Kidney epithelial cell (primary cell): ENCODE data around the gene NR3C2. TPM values are rescaled to one million over a fixed set of nuclear protein-coding genes. Genes with fewer than 3 reads are reported as not detected.

Source experiments
- DNase-seq: peaks from one replicate; pipeline ENCODE4 v3.0.0-alpha.2; 2010; ENCODE audit warnings: low read depth
- H3K27me3 ChIP-seq: 2 replicates; pipeline ENCODE4 v1.6.0; 2011; ENCODE audit warnings: low read length; ENCODE audit not compliant: control insufficient read depth, insufficient read depth
- H3K36me3 ChIP-seq: 2 replicates; pipeline ENCODE4 v1.5.1; 2011; ENCODE audit warnings: low read length; ENCODE audit not compliant: control insufficient read depth, insufficient read depth
- H3K4me3 ChIP-seq: 2 replicates; pipeline ENCODE4 v1.5.1; 2011; ENCODE audit warnings: low read depth, mild to moderate bottlenecking, control low read depth, low read length
- CTCF ChIP-seq: IDR thresholded peaks from 2 replicates; pipeline ENCODE4 v1.5.1; 2011; ENCODE audit warnings: mild to moderate bottlenecking, moderate library complexity, low read length, control low read depth, inconsistent platforms; ENCODE audit not compliant: insufficient read depth, poor library complexity, severe bottlenecking
- total RNA-seq: library from RNA; depleted of rRNA; stranded (reverse); fragments of >200 nt; gene quantifications from 2 replicates; pipeline ENCODE4 v1.2.3, GENCODE V29; 2015

NR3C2 gene
- total RNA-seq, 1 donor from 2014 or later, result 6.5 TPM

- no peak overlapping the region for H3K4me3 ChIP-seq
- no peaks in the 10 kb centered on the region for H3K27me3 ChIP-seq
- TF ChIP-seq CTCF, result no peak
- DNase-seq, result no peak
- no peaks in the 10 kb centered on the region for H3K36me3 ChIP-seq
Observed at GRCh38 chr4:148154769-148155168, 287.4 kb downstream of the NR3C2 start.

GRCh38 chr4:148152868-148153625 is 289.2 kb downstream of the NR3C2 start:
- Histone ChIP-seq H3K36me3 (no peaks in the 10 kb centered on the region), H3K4me3 (no peak overlapping the region), H3K27me3 (no peaks in the 10 kb centered on the region)
- no peak for DNase-seq
- no peak for TF ChIP-seq CTCF

GRCh38 chr4:148151806-148152205 is 290.4 kb downstream of the NR3C2 start:
- H3K4me3 ChIP-seq, result no peak overlapping the region
- H3K27me3 ChIP-seq, result no peaks in the 10 kb centered on the region
- TF ChIP-seq CTCF, result no peak
- no peak for DNase-seq
- no peaks in the 10 kb centered on the region for H3K36me3 ChIP-seq

- Histone ChIP-seq H3K36me3 (no peaks in the 10 kb centered on the region), H3K4me3 (no peak overlapping the region), H3K27me3 (no peaks in the 10 kb centered on the region)
- TF ChIP-seq CTCF, result no peak
- no peak for DNase-seq
Observed at GRCh38 chr4:148145475-148145874, 296.7 kb downstream of the NR3C2 start.

- no peak for TF ChIP-seq CTCF
- DNase-seq, result no peak
- Histone ChIP-seq H3K4me3 (no peak overlapping the region), H3K27me3 (no peaks in the 10 kb centered on the region), H3K36me3 (no peaks in the 10 kb centered on the region)
Observed at GRCh38 chr4:148143174-148143573, 299.0 kb downstream of the NR3C2 start.

- no peak overlapping the region for H3K4me3 ChIP-seq
- H3K36me3 ChIP-seq, result no peaks in the 10 kb centered on the region
- no peak for DNase-seq
- H3K27me3 ChIP-seq, result no peaks in the 10 kb centered on the region
- no peak for TF ChIP-seq CTCF
Observed at GRCh38 chr4:148141501-148141900, 300.7 kb downstream of the NR3C2 start.
